Peyer's patch (tissue), 4 donors: ENCODE results near the gene TAF12. TPM values are rescaled to one million over a fixed set of nuclear protein-coding genes. Genes with fewer than 3 reads are reported as not detected.
A peak's percentile ranks its signal among the peaks of the same experiment; 100 is the strongest.
"Not testable (repeated sequence)": the region's sequence is repeated elsewhere in the genome, so short reads cannot be mapped to it uniquely, and the experiment has no call there.

Experiments used
- DNase-seq, 3 donors: peaks; one replicate each; pipeline ENCODE4 v3.0.0-alpha.2; 2017 to 2019
- H3K27ac ChIP-seq, 4 donors: fragments of 200-600 bp; sonication (generic); one replicate each; pipeline ENCODE4 v1.5.1; 2016 to 2019
- H3K27me3 ChIP-seq, 2 donors: fragments of 200-600 bp; sonication (generic); one replicate each; pipeline ENCODE4 v1.5.1; 2019
- H3K36me3 ChIP-seq, 3 donors: fragments of 200-600 bp; sonication (generic); one replicate each; pipeline ENCODE4 v1.5.1; 2016 to 2019
- H3K4me1 ChIP-seq, 4 donors: fragments of 200-600 bp; sonication (generic); one replicate each; pipeline ENCODE4 v1.5.1; 2016 to 2019
- H3K4me3 ChIP-seq, 4 donors: fragments of 200-600 bp; sonication (generic); 1 replicate in 3 of 4; 2 replicates in 1 of 4; pipeline ENCODE4 v1.5.1; 2016 to 2019; ENCODE audit warnings: mild to moderate bottlenecking in 1 of 4
- H3K9me3 ChIP-seq, 4 donors: fragments of 200-600 bp; sonication (generic); one replicate each; pipeline ENCODE4 v1.5.1; 2016 to 2019; ENCODE audit warnings: mild to moderate bottlenecking in 1 of 4
- POLR2A ChIP-seq, 2 donors: fragments of 450-650 bp; IDR thresholded peaks; one replicate each; pipeline ENCODE4 v1.5.1; 2017; ENCODE audit warnings: antibody characterized with exemption in 2 of 2, mild to moderate bottlenecking in 2 of 2, moderate library complexity in 2 of 2
- total RNA-seq, 4 donors: library from RNA; depleted of rRNA; stranded (reverse); fragments of >200 nt; gene quantifications; one replicate each; pipeline ENCODE4 v1.1.0, GENCODE V29; 2016
- TF ChIP-seq, protein P1 (sequence below), 6 experiments: fragments of 450-650 bp in 4 of 6; fragments of 200-600 bp in 2 of 6; sonication (generic) in 1 of 6; IDR thresholded peaks; one replicate each; pipeline ENCODE4 v1.5.1; 2017 to 2019; ENCODE audit warnings: antibody characterized with exemption in 6 of 6, mild to moderate bottlenecking in 3 of 6, moderate library complexity in 1 of 6

TAF12 gene
- total RNA-seq, 4 donors from 2014 or later, result 12.2 to 34.7 (median 14.6) TPM

DNA sequence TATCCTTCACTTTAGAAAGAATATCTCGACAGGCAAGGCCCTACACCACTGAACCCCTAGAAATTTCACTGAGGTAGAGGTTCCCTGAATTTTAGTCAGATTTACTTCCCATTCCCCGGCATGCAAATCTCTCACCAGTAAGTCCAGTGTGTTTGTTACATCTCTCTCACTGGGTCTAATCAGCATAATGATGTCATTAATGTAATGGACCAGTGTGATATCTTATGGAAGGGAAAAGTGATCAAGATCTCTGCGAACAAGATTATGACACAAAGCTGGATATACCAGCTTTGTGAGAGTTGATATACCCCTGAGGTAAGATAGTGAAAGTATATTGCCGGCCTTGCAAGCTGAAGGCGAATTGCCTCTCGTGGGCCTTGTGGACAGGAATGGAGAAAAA lies 13.5 kb upstream of the TAF12 start:
- Histone ChIP-seq H3K27me3 (no peaks in the 10 kb centered on the region), H3K36me3 (no peaks in the 10 kb centered on the region), H3K4me3 (no peak overlapping the region), H3K4me1 (peaks cover 0 to 7% (median 0%) of the 10 kb centered on the region in 4 donors), H3K27ac (peak overlapping the region in 2 of 4 donors; percentile 41 to 60), H3K9me3 (no peaks in the 10 kb centered on the region)
- DNase-seq, result no peak
- no peak for TF ChIP-seq POLR2A (IDR thresholded peaks at IDR 0.05)
- TF ChIP-seq, protein P1, sequence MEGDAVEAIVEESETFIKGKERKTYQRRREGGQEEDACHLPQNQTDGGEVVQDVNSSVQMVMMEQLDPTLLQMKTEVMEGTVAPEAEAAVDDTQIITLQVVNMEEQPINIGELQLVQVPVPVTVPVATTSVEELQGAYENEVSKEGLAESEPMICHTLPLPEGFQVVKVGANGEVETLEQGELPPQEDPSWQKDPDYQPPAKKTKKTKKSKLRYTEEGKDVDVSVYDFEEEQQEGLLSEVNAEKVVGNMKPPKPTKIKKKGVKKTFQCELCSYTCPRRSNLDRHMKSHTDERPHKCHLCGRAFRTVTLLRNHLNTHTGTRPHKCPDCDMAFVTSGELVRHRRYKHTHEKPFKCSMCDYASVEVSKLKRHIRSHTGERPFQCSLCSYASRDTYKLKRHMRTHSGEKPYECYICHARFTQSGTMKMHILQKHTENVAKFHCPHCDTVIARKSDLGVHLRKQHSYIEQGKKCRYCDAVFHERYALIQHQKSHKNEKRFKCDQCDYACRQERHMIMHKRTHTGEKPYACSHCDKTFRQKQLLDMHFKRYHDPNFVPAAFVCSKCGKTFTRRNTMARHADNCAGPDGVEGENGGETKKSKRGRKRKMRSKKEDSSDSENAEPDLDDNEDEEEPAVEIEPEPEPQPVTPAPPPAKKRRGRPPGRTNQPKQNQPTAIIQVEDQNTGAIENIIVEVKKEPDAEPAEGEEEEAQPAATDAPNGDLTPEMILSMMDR (IDR thresholded peaks at IDR 0.05), result no peak

DNA sequence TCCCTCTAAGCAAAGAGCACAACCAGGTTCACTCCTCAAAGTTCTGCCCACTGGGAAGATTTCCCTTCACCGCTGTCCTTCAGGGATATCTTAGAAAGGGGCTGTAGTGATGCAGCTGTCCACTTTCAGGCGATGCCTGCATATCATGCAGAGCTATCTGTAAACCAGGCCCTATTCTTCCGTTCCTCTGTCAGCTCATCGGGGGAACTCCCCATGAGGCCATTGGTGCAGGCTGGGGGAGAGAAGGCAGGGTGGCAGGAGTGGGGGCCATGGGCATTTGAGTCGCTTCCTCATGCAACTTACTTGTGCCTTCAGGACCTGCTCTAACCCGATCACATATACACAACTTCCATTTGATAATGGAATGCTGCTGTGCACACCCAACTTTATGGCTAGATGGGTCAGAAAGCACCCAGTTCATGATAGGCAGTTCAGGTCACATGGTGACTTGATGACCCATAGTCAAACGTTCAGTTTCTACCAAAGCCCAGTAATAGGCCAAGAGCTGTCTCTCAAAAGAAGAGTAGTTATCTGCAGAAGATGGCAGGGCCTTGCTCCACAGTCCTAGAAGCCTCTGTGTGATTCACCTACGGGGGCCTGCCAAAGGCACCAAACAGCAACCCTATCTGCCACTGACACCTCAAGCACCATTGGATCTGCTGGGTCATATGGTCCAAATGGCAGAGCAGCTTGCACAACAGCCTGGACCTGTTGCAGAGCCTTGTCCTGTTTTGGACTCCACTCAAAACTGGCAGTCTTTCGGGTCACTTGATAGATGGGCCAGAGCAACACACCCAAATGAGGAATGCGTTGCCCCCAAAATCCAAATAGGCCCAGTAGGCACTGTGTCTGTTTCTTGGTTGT lies 12.8 kb upstream of the TAF12 start:
- not testable (repeated sequence) for H3K4me1 ChIP-seq, H3K27me3 ChIP-seq, H3K4me3 ChIP-seq, H3K36me3 ChIP-seq, H3K9me3 ChIP-seq
- peak in 1 of 3 donors; percentile 53 for DNase-seq
- peak overlapping the region in 2 of 4 donors; percentile 41 to 60 for H3K27ac ChIP-seq

DNA sequence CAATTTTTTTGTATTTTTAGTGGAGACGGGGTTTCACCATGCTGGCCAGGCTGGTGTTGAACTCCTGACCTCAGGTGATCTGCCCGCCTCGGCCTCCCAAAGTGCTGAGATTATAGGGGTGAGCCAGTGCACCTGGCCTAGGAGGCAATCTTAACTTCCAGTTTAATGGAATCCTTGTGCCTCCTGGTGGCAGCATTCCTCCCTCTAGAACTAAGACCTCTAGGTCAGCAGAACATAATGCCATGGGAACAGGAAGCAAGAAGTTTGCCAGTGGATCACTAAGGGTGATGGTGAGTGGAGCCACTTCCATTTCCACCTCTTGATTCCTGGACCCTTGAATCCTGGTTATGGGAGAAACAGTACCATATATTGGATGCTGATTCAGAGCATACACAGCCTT lies 11.0 kb upstream of the TAF12 start:
- DNase-seq, result peak in 1 of 3 donors; percentile 57
- not testable (repeated sequence) for H3K4me3 ChIP-seq, H3K9me3 ChIP-seq, H3K27ac ChIP-seq, H3K27me3 ChIP-seq, H3K36me3 ChIP-seq
- peaks cover 0 to 14% (median 0%) of the 10 kb centered on the region in 4 donors for H3K4me1 ChIP-seq
- TF ChIP-seq, protein P1 (IDR thresholded peaks at IDR 0.05), result peak in 3 of 6 experiments; percentile 45 to 51 (median 47)

DNA sequence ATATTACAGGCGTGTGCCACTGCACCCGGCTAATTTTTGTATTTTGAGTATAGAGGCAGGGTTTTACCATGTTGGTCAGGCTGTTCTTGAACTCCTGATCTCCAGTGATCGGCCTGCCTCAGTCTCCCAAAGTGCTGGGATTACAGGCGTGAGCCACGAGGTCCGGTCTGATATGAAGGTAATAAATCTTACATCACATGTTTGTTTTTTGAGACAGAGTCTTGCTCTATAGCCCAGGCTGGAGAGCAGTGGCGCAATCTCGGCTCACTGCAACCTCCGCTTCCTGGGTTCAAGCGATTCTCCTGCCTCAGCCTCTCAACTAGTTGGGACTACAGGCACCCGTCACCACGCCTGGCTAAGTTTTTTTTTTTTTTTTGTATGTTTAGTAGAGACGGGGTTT lies 10.2 kb upstream of the TAF12 start:
- H3K27me3 ChIP-seq, H3K36me3 ChIP-seq, DNase-seq, H3K27ac ChIP-seq, H3K9me3 ChIP-seq, H3K4me3 ChIP-seq: not testable (repeated sequence)
- H3K4me1 ChIP-seq, result peaks cover 0 to 15% (median 0%) of the 10 kb centered on the region in 4 donors

DNA sequence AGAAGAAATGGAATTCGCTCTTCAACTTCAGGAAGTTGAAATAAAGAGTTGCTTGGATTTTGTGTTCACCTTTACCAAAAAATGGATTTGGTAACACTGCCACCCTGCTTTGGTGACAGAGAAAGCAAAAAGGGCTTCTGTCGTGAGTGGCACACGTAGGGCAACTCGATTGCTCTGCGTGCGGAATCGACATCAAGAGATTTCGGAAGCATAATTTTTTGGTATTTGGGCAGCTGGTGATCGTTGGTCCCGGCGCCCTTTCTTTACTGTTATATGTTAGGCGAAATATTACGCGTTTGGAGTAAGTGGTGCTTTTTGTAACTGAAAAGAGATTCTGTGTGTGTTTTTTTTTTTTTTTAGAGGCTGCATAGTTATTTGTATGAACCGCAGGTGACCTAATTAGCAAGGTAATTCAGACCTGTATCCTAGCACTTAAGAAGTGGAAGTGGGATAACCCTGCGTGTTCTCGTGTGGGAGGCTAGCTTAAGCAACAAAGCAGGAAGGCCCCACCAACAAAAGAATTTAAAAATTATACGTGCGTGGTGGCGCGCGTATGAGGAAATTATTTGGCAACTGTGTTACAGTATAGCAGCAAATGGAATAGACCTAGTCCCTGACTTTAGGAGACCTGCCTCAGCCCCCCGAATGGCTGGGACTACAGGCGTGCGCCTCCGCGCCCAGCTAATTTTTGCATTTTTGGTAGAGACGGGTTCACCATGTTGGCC lies 5.8 kb upstream of the TAF12 start, which contains the start of gene RNU11:
Gene RNU11, plus strand, starts transcription at position 127 of the 725 bp plus-strand sequence.
- Histone ChIP-seq H3K36me3 (no peaks in the 10 kb centered on the region), H3K4me1 (peaks cover 0 to 27% (median 6%) of the 10 kb centered on the region in 4 donors), H3K4me3 (peak within 1 kb of the TSS; percentile 27 to 66 (median 40)), H3K27ac (peak within 1 kb of the TSS; percentile 80 to 96 (median 93)), H3K9me3 (no peaks in the 10 kb centered on the region), H3K27me3 (no peaks in the 10 kb centered on the region)
- DNase-seq, result peak; percentile 83 to 97 (median 91)
- TF ChIP-seq, protein P1 (IDR thresholded peaks at IDR 0.05), result peak in 1 of 6 experiments; percentile 11
- peak; percentile 100 for TF ChIP-seq POLR2A (IDR thresholded peaks at IDR 0.05)

DNA sequence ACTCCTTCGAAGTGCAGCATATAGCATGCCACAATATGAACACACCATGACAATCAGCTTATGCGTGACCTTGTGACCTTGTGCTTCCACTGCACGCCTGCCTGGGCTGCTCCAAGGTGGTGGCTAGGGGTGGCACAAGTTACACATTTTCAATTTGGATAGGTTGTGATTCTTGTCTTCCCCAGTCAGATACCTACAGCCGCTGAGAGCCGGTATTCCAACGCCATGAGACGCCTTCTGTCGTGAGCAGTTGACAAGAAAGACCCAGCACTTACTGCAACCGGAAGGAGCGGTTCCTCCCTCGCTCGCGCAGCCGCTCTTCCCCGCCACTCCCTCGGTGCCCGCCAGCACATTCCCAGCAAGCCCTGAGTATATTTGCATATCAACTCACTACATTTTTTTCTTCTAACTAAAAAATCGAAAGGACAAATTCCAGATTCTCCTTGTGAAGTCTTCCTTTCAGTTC lies 5.2 kb upstream of the TAF12 start:
- Histone ChIP-seq H3K27me3 (no peaks in the 10 kb centered on the region), H3K4me3 (peak overlapping the region; percentile 27 to 66 (median 40)), H3K36me3 (no peaks in the 10 kb centered on the region), H3K4me1 (peaks cover 0 to 27% (median 6%) of the 10 kb centered on the region in 4 donors), H3K9me3 (no peaks in the 10 kb centered on the region), H3K27ac (peak overlapping the region; percentile 80 to 96 (median 93))
- DNase-seq, result peak; percentile 86 to 96 (median 93)
- no peak for TF ChIP-seq POLR2A (IDR thresholded peaks at IDR 0.05)
- TF ChIP-seq, protein P1 (IDR thresholded peaks at IDR 0.05), result no peak
